AG08395 (cell line): ENCODE data around the gene IQGAP2.

Experiments
- DNase-seq: peaks from one replicate; pipeline ENCODE4 v3.0.0; 2012; ENCODE audit warnings: mixed read lengths, low spot score

IQGAP2 gene

DNA sequence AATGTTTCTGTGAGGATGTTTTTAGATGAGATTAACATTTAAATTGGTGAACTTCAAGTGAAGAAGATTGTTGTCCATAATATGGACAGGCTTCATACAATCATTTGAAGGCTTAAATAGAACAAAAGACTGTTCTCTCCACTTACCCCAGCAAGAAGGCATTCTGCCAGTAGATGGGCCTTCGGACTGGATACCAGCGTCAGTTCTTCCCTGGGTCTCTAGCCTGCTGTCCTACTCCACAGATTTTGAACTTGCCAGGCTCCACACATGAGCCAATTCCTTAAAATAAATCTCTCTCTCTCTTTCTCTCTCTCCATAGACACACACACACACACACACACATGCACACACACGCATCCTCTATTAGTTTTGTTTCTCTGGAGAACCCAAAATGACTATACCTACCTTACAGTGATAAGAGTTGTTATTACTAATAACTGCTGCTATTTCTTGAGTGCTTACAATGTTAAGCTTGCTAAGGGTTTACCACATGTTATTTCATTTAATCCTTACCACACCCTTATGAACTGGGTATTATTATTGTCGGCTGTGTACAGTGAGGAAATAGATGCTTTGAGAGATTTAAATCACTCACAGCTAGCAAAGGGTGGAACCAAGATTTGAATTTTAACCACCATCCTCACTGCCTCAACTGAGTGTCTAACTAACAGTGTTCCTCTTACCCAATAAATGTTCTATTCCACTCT lies 19.8 kb upstream of the IQGAP2 start:
- no peak for DNase-seq

DNA sequence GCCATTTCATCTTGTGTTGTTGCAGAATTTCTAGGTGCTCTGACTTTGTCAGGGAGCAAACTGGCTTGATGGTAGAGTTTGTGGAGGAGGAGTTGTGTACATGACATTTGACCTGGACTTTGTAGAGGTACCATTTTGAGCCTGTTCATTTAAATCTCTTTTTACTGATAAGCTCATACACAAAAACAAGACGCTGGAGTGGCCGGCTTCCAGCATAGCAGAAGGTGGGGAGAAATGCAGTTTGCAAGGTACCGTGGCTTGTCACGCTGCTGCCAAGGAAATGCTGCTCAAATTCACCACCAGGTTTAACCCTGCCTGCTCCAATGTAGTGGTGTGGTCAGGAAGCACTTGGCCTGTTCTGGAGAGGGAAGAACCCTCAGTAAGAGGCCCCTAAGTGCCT lies 18.9 kb upstream of the IQGAP2 start:
- DNase-seq: no peak

DNA sequence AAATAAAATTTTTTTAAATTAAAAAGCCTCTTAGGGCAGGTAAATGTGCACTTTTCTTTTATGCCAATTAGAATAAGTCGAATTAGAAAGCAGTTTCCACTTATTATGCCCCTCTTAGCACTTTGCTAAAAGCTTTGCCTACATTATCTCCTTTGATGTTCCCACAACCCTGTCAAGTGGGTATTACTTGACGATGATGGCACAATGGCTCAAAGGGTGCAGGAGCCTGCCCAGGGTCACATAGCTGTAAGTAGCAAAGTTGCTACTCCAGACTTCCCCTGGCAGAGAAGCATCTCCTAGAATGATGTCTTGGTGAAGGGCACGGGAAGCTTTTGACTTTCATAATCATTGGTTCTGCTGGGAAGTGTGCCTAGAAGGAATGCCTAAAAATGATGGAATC lies 18.4 kb upstream of the IQGAP2 start:
- DNase-seq: no peak

DNA sequence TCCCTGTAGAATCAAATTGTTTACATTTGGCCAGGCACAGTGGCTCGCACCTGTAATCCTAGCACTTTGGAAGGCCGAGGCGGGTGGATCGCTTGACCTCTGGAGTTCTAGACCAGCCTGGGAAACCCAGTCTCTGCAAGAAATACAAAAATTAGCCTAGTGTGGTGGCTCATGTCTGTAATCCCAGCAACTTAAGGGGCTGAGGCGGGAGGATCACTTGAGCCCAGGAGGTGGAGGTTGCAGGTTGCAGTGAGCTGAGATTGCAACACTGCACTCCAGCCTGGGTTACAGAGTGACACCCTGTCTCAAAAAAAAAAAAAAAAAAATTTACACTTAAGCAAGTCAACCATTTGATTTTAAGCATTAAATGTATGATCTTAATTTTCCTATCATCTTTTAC lies 17.5 kb upstream of the IQGAP2 start:
- no peak for DNase-seq

DNA sequence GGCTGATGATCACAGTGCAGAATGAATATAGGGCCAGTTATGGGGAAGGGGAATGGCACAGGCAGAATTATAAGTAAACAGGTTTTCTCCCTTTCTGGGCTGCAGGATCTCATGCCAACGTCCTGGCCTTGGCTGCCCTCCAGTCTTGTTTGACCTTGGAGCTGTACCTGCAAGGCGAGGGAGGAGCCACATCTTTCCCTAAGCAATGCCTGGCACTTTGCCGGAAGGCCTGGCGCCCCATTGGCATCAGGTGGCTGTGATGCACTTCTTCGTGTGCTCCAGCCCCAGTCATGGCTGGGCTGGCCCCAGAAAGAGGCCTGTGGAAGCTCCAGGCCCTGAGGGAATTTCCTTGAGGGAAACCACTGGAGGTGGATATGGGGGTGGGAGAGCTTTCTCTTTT lies 16.7 kb upstream of the IQGAP2 start:
- no peak for DNase-seq

DNA sequence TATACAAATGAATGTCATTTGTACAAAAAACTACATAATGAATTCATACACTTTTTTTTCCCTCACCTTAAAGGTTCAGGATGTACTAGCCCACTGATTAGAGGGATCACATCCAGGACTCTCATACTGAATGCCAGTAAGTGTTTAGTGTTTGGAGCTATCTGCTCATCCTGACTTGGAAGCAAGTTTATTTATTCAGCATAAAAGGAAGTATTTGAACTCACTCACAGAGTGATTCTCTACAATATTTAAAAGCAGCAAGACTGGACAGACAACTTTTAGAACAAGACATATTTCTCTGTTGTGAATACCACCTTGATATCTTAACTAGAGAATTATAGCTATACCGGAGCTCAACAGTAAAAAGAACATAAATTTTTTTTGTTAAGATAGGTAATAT lies 14.8 kb upstream of the IQGAP2 start:
- no peak for DNase-seq

DNA sequence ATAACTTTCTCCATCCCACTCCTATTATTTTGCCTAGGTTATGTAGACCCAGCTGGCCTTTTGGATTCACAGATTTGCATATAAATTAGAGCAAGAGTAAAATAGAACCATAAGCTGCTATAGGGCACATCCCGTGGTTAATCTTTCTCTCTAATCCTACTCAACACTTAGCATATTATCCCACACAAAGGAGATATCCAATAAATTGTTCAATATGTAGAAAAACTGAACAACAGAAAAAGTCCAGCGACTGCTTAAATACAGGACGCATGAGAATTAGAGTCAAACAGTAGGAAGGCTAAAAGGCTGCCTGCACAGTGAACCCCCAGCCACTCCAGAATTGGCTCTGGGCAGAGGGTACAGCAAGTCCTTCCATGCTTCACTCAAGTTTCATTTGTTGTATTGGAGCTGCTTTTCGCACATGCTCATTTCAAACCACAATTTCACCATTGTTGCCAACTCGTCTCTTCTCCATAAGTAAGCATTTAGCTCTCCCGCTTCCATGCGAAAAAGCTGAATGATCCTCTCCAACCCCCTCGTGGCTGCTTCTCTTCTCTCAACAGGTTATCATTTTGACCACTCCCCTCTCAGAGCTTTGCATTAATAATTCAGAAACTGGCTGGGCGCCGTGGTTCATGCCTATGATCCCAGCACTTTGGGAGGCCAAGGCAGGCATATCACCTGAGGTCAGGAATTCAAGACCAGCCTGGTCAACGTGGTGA lies 14.1 kb upstream of the IQGAP2 start:
- DNase-seq: no peak

DNA sequence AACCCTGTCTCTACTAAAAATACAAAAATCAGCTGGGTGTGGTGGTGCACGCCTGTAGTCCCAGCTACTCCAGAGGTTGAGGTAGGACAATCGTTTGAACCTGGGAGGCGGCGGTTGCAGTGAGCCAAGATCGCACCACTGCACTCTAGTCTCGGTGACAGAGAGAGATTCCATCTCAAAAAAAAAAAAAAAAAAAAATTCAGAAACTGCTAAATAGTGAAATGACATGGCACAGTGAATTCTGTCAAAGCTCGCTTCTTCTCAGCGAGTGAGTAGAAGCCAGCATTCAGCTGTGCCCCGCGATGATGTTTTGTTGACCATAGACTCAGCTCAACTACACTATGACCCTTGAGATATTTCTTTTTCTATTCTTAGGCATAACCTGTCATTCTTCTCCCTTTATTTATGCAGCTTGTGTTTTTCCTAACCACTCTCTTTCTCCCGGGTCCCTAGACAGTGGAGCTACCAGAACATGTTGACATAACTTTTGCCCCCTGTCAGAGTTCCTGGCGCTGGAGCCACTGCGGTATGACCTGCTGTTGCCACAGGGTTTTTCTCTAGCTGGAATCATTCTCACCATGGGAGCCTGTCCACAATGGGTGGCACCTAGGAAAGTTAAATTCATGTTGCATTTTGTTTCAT lies 13.5 kb upstream of the IQGAP2 start:
- DNase-seq: no peak

DNA sequence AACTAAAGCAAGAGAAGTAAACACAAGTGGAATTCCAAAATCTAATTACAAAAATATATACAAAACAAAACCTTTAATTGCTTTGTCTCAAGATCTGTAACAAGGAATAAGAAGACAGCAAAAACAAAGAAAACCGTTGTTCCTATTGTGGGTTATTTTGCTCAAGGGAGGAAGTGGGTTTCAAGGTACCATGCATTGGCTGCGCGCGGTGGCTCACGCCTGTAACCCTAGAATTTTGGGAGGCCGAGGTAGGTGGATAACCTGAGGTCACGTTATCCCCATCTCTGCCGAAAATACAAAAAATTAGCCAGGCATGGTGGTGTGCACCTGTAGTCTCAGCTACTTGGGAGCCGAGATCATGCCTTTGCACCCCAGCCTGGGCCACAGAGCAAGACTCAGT lies 12.1 kb upstream of the IQGAP2 start:
- DNase-seq: no peak

DNA sequence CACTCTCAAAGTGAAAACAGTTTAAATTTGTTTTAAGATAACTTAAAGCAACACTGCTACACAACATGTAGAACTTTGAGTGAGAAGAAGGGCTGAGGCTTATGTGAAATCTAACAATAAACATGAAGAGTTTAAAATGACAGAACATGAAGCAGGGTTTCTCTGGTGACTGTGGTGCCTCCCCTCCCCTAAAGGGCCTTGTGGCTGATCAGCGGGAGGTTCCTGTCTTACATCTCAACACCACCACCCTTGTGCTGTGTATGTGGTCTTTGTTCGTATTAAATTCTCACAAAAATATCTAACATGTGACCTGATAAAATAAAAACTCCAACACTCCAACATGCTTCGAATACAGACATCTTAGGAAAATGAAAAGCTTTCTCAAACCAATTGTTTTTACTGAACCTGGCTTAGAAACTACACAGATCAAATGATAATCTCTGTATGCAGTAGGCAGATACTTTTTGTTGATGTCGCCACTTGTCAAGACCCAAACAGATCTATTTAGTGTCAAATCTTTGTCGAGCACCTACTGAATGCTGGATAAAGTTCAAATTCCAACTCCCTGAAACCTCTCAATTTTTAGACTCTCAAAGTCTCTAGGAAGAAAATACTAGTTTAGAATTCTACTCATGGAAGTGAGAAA lies 9.9 kb upstream of the IQGAP2 start:
- no peak for DNase-seq

DNA sequence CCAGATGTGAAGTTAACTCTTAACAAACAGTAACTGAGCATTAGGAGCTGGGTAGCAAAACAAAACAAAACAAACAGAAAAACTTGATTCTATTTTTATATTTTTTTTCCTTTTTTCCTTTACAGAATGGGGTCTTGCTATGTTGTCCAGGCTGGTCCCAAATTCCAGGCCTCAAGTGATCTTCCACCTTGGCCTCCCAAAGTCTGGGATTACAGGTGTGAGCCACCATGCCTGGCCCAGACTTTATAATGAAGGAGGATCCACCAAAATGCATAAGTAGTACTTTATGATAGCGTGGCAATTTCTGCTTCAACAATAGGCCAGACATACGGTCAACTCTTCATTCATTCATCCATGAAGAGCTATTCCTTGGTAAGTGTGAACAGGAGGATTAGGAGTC lies 5.9 kb upstream of the IQGAP2 start:
- DNase-seq: no peak

DNA sequence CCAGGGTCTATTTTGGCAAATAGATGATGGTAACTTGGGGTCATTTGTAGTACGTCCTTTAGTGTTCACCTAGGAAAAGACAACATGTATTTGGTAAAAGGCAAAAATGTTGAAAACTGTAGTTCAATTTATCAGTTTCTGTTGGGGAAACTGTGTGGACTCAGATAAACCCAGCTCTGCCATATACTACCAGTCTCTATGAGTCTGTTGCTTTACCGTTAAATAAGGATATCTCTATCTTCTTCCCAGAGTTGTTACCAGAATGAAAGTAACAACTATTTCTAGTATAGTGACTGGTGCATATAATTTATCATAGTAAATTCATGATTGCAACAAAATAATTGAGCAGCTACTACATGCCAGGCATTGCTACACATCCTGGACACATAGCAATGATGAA lies 3.8 kb upstream of the IQGAP2 start:
- DNase-seq: no peak

DNA sequence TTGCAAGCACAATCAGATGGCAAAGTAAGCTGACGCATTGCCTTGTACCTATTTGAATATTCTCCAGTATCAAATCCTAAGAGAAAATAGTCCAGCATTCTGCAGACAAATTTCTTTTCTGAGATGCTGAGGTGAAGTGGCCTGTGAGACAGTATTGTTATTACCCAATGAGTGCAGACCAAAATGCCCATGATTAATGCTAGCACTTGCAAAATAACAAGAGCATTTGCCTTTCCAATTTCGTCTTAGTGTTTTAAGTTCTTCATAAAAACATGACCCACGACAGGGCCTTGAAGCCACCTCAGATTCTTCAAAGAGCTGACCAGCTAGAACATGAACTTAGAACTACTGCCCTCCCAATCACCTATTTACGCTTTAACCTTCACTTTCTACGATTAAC lies 2.6 kb upstream of the IQGAP2 start:
- no peak for DNase-seq

DNA sequence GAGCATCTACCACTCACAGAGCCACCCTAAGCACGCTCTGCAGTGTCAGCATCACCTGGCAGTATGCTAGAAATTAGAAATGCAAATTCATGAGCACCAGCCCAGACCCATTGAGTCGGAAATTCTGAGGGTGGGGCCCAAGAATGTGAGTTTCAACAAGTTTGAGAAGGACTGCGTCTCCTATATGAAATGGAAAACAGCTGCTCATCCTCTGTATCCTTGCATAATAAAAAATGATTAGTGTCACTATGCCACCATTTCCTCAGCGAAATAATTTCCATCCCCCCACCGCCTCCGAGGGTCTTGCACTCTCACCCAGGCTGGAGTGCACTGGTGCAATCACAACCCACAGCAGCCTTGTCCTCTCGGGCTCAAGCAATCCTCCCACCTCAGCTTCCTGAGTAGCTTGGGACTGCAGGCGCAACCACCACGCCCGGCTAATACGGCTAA lies 1.3 kb upstream of the IQGAP2 start:
- no peak for DNase-seq

DNA sequence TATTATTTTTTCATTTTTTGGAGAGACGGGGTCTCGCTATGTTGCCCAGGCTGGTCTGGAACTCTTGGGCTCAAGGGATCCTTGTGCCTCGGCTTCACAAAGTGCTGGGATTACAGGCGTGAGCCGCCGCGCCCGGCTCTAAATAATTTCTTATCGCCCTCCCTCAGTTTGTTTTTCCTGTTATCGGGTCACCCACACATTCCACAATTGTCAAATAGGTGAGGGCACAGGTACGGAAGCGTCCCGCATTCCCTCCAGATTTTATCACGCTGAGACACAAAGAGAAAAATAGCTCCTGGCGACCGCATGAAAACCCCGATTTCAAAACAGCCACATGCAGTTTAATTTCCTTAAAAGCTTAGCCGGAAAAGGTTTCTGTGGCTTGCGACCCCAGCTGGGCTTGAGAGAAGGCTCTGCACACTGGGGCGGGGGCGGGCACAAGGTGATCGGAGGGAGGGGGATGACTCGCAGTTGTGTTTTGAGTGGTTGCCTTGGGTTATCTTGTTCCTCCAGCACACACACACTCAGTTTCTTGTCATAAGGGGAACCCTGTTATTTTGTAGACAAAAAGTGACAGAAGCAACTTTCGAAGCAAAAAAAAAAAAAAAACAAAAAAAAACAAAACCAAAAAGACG lies 717 bp upstream of the IQGAP2 start:
- no peak for DNase-seq

DNA sequence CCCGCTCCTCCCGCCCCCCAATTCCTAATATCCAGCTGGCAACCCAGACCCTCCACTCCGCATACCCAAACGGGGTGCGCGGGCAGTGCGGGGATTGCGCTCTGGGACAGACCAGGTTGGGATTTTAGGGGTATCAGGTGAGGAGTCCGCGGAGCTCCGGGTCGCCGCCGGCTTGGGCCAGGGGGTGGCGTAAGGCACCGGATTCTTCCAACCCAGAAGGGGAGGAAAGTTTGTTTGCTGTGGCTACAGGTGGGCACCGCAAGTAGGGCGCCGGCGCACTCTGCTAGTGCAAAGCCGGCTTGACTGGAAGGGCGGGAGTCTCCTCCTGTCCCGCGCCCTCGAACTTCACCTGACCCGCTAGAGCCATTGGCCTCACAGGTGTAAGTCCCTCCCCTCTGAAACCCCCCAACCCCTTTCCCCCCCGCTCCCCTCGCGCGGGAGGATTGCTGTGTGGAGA lies 709 bp downstream of the IQGAP2 start:
- DNase-seq: peak; percentile 6

DNA sequence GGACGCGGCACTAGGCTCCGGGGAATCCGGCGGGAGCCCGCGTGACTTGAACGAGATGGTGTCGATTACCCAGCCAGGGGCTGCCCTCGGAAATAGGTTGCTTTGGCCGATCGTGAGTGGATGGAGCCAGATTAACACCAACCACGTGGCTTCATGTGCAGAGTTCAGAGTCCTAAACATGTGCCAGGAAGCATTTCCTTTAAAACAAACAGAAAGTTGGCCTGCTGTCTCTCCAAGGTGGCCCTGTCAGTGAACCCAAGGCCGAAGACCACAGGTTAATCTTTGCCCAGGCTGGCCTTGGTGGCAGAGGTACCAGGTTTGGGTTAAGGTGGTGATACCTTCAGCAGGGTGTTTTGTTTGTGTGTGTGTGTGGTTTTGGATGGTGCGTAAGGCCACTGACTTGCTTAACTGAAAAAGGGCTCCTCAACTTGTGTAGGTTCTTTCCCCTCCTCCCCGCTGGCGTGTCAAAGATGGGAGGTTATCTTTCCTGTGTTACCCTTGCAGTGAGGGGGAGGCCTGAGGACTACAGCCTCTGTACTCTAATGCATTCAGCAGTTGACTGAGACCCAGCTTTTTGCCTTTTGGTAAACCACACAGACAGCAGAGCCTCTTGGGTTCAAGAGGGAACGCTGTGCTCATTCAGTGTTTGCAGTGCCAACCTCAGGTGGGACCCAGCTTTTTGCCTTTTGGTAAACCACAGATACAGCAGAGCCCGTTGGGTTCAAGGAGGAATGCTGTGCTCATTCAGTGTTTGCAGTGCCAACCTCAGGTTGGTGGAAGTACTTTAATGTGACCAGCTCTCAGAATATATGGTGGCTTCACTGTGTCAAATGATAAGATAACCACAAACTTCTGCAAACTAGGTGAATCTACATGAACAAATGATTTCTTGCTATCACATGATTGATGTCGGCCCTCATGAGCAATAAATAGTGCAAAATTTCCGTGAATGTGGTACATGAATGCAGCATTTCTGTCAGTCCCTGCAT lies 1.4 kb downstream of the IQGAP2 start:
- no peak for DNase-seq

DNA sequence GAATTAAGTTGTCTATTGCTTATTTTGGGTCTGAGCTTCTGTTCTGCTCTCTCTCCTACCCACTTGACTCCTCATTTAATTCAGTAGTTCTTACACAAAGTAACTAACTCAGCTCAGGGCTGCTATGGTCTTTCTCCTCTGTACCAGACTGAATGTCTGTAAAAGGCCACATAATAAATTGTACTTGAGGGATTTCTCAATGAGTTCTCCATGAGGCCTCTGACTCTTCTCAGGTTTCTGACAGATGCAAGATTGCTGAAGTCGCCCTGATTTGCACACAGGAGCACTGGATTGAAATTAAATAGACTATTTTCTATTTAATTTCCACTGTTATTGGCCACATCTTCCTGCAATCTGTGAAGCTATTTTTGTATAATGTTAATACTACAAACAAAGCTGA lies 2.9 kb downstream of the IQGAP2 start:
- no peak for DNase-seq

DNA sequence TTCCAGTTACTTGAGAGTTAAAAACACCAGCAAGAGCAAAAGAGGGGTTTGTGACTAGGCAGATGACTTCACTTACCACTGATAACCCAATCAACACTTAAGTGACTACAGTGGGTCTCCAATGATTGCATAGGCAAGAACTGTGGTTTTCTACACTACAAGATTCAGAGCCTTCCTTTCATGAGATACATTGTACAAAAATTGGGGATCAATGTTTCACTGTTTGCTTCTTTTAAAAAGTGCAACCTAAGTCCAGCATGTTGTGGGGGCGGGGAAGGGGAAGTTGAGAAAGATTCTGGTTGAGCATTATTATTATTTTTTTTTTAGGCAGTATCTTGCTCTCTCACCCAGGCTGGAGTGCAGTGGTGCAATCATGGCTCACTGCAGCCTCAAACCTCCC lies 3.6 kb downstream of the IQGAP2 start:
- DNase-seq: no peak

DNA sequence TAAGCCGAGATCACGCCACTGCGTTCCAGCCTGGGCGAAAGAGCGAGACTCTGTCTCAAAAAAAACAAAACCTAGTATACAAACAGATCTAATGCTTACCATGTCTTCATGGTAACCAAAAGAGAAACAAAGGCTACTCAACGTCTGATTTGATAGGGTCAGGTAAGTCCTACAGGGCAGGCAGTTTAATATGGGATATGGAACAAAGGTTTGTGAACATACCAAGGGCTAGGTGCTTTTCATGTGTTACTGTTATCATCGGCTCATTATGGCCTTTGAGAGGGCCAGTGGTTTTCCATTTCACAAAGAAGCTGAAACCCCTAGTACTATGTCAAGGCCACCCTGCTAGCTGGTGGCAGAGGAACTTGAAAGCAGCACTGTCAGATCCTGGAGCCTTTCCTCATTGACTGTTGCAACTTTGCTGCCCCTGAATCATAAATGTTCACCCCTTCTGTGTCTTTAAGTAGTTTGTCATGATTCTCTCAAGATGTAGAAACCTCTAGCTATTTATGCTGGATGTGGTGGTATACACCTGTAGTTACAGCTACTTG lies 5.1 kb downstream of the IQGAP2 start:
- DNase-seq: no peak

DNA sequence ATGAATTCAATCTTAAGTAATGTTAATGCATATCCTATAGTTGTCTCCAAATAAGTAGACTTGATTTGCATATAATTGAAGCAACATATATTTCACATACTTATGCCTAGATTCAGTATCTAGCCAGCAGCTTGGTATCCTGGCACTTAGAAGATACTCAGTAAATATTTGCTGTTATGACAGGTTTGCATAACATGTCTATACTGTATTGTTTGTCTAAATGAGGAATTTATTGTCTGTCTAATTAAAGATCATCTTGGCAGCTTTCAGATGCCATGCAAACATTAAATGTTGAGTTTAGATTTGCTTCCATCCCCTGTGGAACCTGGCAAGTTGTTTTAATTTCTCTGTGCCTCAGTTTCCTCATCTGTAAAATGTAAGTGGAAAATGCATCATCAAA lies 9.4 kb downstream of the IQGAP2 start:
- DNase-seq: no peak
